Type B pancreatic cell (in vitro differentiated cells): ENCODE measurements around the gene NUDT17. TPM values are rescaled to one million over a fixed set of nuclear protein-coding genes. Genes with fewer than 3 reads are reported as not detected.
A peak's percentile ranks its signal among the peaks of the same experiment; 100 is the strongest.

ENCODE experiments used
- DNase-seq: peaks from one replicate; pipeline ENCODE4 v3.0.0; 2021; ENCODE audit warnings: mixed read lengths; ENCODE audit not compliant: unreplicated experiment; ENCODE audit errors: extremely low spot score
- H3K27ac Mint-ChIP-seq: 2 replicates; pipeline ENCODE4 v1.8.0; 2021; ENCODE audit warnings: mild to moderate bottlenecking, mixed read lengths
- H3K27me3 Mint-ChIP-seq: 2 replicates; pipeline ENCODE4 v1.8.0; 2021; ENCODE audit warnings: mixed read lengths
- H3K36me3 Mint-ChIP-seq: 2 replicates; pipeline ENCODE4 v1.8.0; 2021; ENCODE audit warnings: mixed read lengths
- H3K4me1 Mint-ChIP-seq: one replicate; pipeline ENCODE4 v1.8.0; 2021; ENCODE audit warnings: mixed read lengths; ENCODE audit not compliant: unreplicated experiment
- H3K4me3 Mint-ChIP-seq: 2 replicates; pipeline ENCODE4 v1.8.0; 2021; ENCODE audit warnings: mild to moderate bottlenecking, mixed read lengths
- H3K9me3 Mint-ChIP-seq: 2 replicates; pipeline ENCODE4 v1.8.0; 2021; ENCODE audit warnings: mixed read lengths
- CTCF ChIP-seq: fragments of 200-600 bp; sonication (generic); conservative IDR thresholded peaks from 2 replicates; pipeline ENCODE4 v1.5.0; 2021; ENCODE audit warnings: antibody characterized with exemption, mild to moderate bottlenecking
- microRNA-seq: library from miRNA; unstranded; fragments of <30 nt; microRNA quantifications from one replicate; pipeline ENCODE4, GENCODE V29; 2020
- total RNA-seq: library from RNA; stranded (reverse); gene quantifications from 2 replicates; pipeline ENCODE4 v1.2.1, GENCODE V29; 2021; ENCODE audit warnings: low replicate concordance

Gene NUDT17
- total RNA-seq, 1 donor from 2014 or later: 4.0 TPM

- peak overlapping the region; percentile 71 for H3K4me3 Mint-ChIP-seq
- peaks cover 19% of the 10 kb centered on the region for H3K4me1 Mint-ChIP-seq
- peak; percentile 95 for TF ChIP-seq CTCF
- H3K9me3 Mint-ChIP-seq: no peaks in the 10 kb centered on the region
- H3K27me3 Mint-ChIP-seq: peaks cover 5% of the 10 kb centered on the region
- no peaks in the 10 kb centered on the region for H3K36me3 Mint-ChIP-seq
- peak; percentile 90 for DNase-seq
- peak overlapping the region; percentile 87 for H3K27ac Mint-ChIP-seq
Measured at GRCh38 chr1:145891587-145892485, 46.4 kb downstream of the NUDT17 start.

GRCh38 chr1:145892486-145893087 lies 47.2 kb downstream of the NUDT17 start:
- H3K27ac Mint-ChIP-seq: peak overlapping the region; percentile 87
- peak overlapping the region; percentile 71 for H3K4me3 Mint-ChIP-seq
- no peak for DNase-seq
- no peaks in the 10 kb centered on the region for H3K9me3 Mint-ChIP-seq
- H3K4me1 Mint-ChIP-seq: peaks cover 19% of the 10 kb centered on the region
- H3K27me3 Mint-ChIP-seq: peaks cover 3% of the 10 kb centered on the region
- H3K36me3 Mint-ChIP-seq: no peaks in the 10 kb centered on the region
- no peak for TF ChIP-seq CTCF

GRCh38 chr1:145893306-145894055 lies 48.1 kb downstream of the NUDT17 start:
- no peak for TF ChIP-seq CTCF
- no peak overlapping the region for H3K4me3 Mint-ChIP-seq
- no peaks in the 10 kb centered on the region for H3K9me3 Mint-ChIP-seq
- no peaks in the 10 kb centered on the region for H3K27me3 Mint-ChIP-seq
- H3K36me3 Mint-ChIP-seq: no peaks in the 10 kb centered on the region
- H3K27ac Mint-ChIP-seq: no peak overlapping the region
- DNase-seq: no peak
- peaks cover 19% of the 10 kb centered on the region for H3K4me1 Mint-ChIP-seq

GRCh38 chr1:145895471-145895870 lies 50.0 kb downstream of the NUDT17 start:
- no peak for DNase-seq
- Mint-ChIP-seq H3K27ac (no peak overlapping the region), H3K9me3 (no peaks in the 10 kb centered on the region), H3K4me1 (peaks cover 15% of the 10 kb centered on the region), H3K4me3 (no peak overlapping the region), H3K27me3 (no peaks in the 10 kb centered on the region), H3K36me3 (no peaks in the 10 kb centered on the region)
- TF ChIP-seq CTCF: no peak

- Mint-ChIP-seq H3K36me3 (no peaks in the 10 kb centered on the region), H3K27me3 (no peaks in the 10 kb centered on the region), H3K4me3 (no peak overlapping the region), H3K27ac (no peak overlapping the region), H3K9me3 (no peaks in the 10 kb centered on the region), H3K4me1 (no peaks in the 10 kb centered on the region)
- no peak for DNase-seq
- TF ChIP-seq CTCF: no peak
Measured at GRCh38 chr1:145897969-145898368, 52.5 kb downstream of the NUDT17 start.

Small RNAs within 50 kb of the gene (microRNA-seq; reads per million reads assigned to microRNA genes)
- not detected for gene MIR6736

Other genes with a start within 250 kb of the NUDT17 start
- gene GPR89A, start 237.6 kb upstream of the NUDT17 start, total RNA-seq: 24.7 and 28.0 TPM in 2 replicates
- 12.2 and 29.6 TPM in 2 replicates for gene PDZK1, start 138.3 kb upstream of the NUDT17 start, total RNA-seq
- gene CD160, start 126.1 kb upstream of the NUDT17 start, total RNA-seq: not detected in 2 replicates
- 9.2 and 10.6 TPM in 2 replicates for gene RNF115, start 21.5 kb upstream of the NUDT17 start, total RNA-seq
- 27.6 and 28.3 TPM in 2 replicates for gene POLR3C, start 21.4 kb upstream of the NUDT17 start, total RNA-seq
- gene PIAS3, start 13.5 kb downstream of the NUDT17 start, total RNA-seq: 18.4 and 40.0 TPM in 2 replicates
- gene ANKRD35, start 40.2 kb downstream of the NUDT17 start, total RNA-seq: 0.12 and 0.56 TPM in 2 replicates
- 0.81 and 2.7 TPM in 2 replicates for gene ITGA10, start 64.4 kb downstream of the NUDT17 start, total RNA-seq
- gene PEX11B, start 73.1 kb downstream of the NUDT17 start, total RNA-seq: 31.2 and 32.2 TPM in 2 replicates
- 118 and 160 TPM in 2 replicates for gene RBM8A, start 81.9 kb downstream of the NUDT17 start, total RNA-seq
- 2.4 and 24.2 TPM in 2 replicates for gene LIX1L, start 112.4 kb downstream of the NUDT17 start, total RNA-seq
- gene ANKRD34A, start 118.9 kb downstream of the NUDT17 start, total RNA-seq: 0.12 and 0.94 TPM in 2 replicates
- 8.5 and 14.1 TPM in 2 replicates for gene POLR3GL, start 119.1 kb downstream of the NUDT17 start, total RNA-seq
- 88.8 and 96.7 TPM in 2 replicates for gene TXNIP, start 150.9 kb downstream of the NUDT17 start, total RNA-seq
- gene HJV, start 176.1 kb downstream of the NUDT17 start, total RNA-seq: not detected in 2 replicates